Heart left ventricle (tissue), 13 donors: ENCODE measurements around the gene SGSM2.

Experiments used
- CTCF ChIP-seq, 12 donors: fragments of 200-600 bp; sonication (generic) in 4 of 12; IDR thresholded peaks; one replicate each; pipeline versions ENCODE4 v1.5.0 to v1.8.0; 2018 to 2022; ENCODE audit warnings: antibody characterized with exemption in 12 of 12, mild to moderate bottlenecking in 5 of 12
- POLR2A ChIP-seq, 2 donors: fragments of 450-650 bp; IDR thresholded peaks; one replicate each; pipeline ENCODE4 v1.6.1; 2017; ENCODE audit warnings: antibody characterized with exemption in 2 of 2, mild to moderate bottlenecking in 2 of 2, moderate library complexity in 2 of 2
- donor health status: ischemic (EF 13 %, LVEDD 7.1; RV severe dilation, severe dysfunction).
- donor health status: DM: no; HTN: yes; CAD: no.
- donor health status: DM: no; HTN: no; CAD: no.
- donor health status: ischemic (EF 25% LVEDD 6.9; RV normal size, moderate dysfunction).
- donor health status: ischemic (EF 25% LVEDD 5.7; RV mildly dilated, moderate dysfunction).
- donor health status: ischemic (EF 35%, LVEDD 5.7; RV mildly dilated, moderate dysfunction).
- donor health status: nonischemic (EF 11% LVEDD 7.7; RV severe dilation, severe dysfunction).
- donor health status: DM: yes; HTN: yes; CAD: no.
- donor health status: PGD.
- donor health status: ischemic (EF 29% LVEDD 5.4; RV normal size, mild dysfunction).
- donor health status: nonischemic (EF 23%, LVEDD 6.1; RV moderate dilation, normal function).

GRCh38 chr17:2420176-2420575 is 82.9 kb downstream of the SGSM2 start:
- no peak for TF ChIP-seq POLR2A (IDR thresholded peaks at IDR 0.05)
- TF ChIP-seq CTCF (IDR thresholded peaks at IDR 0.05) = no peak
